Measurements from ENCODE around the gene RBP3.

The RBP3 gene

GRCh38 chr10:47336387-47337134, 11.6 kb upstream of the RBP3 start:
- DNase-seq (ENCODE audit: low spot score) = no peak

GRCh38 chr10:47337310-47337709, 10.9 kb upstream of the RBP3 start:
- no peak for DNase-seq (ENCODE audit: low spot score)

DNA sequence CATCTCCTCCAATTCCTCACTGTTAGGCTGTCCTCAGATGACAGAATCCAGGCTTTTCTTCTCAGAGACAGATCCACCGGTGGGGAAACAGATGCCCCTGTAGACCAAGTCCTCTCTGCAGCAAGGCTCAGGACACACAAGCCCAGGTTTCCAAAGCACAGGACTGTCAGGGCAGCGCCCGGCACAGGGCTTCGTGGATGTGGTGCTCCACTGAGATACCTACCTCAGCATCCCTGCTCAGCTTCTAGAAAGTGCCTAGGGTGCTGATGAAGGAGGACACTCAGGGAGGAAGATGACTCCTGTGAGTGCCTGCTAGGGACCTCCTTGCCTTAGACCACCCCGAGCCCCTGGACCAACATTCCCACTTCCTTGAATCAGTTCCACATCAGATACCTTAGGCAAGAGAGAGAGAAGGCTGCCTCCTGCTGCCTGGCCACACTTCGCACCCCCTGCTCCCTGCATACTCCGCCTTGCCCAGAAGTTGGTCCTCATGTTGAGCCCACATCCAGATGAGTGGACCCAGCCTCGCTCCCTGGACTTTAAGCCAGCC, 8.9 kb upstream of the RBP3 start:
- DNase-seq (ENCODE audit: low spot score) = no peak

GRCh38 chr10:47339759-47340607, 8.2 kb upstream of the RBP3 start:
- no peak for DNase-seq (ENCODE audit: low spot score)

DNA sequence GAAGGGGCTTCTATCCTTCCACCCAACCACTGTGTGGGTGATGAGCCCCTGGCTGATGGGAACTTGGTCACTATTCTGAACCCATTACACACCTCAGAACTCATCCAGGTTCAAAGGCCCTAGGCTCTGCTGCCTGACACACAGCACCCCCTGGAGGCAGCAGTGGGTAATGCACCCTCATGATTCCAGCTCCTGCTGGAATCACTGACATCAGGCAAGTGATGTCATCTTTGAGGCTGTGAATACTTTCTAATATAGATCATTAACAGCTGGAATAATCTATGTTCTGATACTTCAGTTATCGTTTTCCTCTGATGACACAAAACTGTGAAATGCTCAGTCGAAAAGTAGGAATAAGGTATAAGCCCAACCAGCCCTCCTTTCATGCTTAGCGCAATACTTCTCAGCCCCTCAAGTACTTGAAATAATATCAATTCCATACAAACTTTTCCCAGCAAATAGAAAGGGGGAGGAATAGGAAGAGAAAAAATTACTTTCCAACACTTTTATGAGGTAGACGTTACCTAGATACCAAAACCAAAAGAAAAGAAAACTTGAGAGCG, 7.5 kb upstream of the RBP3 start:
- peak; percentile 73 for DNase-seq (ENCODE audit: low spot score)

GRCh38 chr10:47344996-47345870, 2.9 kb upstream of the RBP3 start:
- no peak for DNase-seq (ENCODE audit: low spot score)

GRCh38 chr10:47346581-47347302, 1.4 kb upstream of the RBP3 start:
- DNase-seq (ENCODE audit: low spot score) = no peak

DNA sequence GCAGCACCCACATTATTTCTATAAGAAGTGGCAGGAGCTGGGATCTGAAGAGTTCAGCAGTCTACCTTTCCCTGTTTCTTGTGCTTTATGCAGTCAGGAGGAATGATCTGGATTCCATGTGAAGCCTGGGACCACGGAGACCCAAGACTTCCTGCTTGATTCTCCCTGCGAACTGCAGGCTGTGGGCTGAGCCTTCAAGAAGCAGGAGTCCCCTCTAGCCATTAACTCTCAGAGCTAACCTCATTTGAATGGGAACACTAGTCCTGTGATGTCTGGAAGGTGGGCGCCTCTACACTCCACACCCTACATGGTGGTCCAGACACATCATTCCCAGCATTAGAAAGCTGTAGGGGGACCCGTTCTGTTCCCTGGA, 874 bp upstream of the RBP3 start:
- DNase-seq (ENCODE audit: low spot score) = no peak

- no peak for DNase-seq (ENCODE audit: low spot score)
Measured at GRCh38 chr10:47348661-47349470, 703 bp downstream of the RBP3 start.

DNA sequence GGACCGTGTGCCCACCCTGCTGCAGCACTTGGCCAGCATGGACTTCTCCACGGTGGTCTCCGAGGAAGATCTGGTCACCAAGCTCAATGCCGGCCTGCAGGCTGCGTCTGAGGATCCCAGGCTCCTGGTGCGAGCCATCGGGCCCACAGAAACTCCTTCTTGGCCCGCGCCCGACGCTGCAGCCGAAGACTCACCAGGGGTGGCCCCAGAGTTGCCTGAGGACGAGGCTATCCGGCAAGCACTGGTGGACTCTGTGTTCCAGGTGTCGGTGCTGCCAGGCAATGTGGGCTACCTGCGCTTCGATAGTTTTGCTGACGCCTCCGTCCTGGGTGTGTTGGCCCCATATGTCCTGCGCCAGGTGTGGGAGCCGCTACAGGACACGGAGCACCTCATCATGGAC, 1.4 kb downstream of the RBP3 start:
- DNase-seq (ENCODE audit: low spot score) = no peak

DNA sequence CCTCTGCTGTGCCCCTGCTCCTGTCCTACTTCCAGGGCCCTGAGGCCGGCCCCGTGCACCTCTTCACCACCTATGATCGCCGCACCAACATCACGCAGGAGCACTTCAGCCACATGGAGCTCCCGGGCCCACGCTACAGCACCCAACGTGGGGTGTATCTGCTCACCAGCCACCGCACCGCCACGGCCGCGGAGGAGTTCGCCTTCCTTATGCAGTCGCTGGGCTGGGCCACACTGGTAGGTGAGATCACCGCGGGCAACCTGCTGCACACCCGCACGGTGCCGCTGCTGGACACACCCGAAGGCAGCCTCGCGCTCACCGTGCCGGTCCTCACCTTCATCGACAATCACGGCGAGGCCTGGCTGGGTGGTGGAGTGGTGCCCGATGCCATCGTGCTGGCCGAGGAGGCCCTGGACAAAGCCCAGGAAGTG, 1.8 kb downstream of the RBP3 start:
- DNase-seq (ENCODE audit: low spot score) = no peak

- DNase-seq (ENCODE audit: low spot score) = no peak
Measured at GRCh38 chr10:47350671-47351640, 2.8 kb downstream of the RBP3 start.

GRCh38 chr10:47351899-47352815, 4.0 kb downstream of the RBP3 start:
- DNase-seq (ENCODE audit: low spot score) = no peak

DNA sequence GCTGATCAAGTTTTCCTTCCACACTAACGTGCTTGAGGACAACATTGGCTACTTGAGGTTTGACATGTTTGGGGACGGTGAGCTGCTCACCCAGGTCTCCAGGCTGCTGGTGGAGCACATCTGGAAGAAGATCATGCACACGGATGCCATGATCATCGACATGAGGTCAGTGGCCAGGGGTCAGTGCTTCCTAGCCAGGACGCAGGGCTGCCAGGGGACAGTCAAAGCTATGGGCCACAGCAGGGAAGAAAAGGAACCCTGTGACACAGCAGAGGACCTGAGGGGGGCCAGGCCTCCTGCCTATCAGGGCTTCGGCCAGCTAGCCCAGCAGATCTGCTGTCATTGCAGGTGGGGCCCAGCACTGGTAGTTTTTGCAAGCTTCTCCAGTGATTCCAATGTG, 5.2 kb downstream of the RBP3 start:
- no peak for DNase-seq (ENCODE audit: low spot score)

- DNase-seq (ENCODE audit: low spot score) = peak; percentile 36
Measured at GRCh38 chr10:47354165-47354564, 6.0 kb downstream of the RBP3 start.

GRCh38 chr10:47354900-47355299, 6.7 kb downstream of the RBP3 start:
- no peak for DNase-seq (ENCODE audit: low spot score)

GRCh38 chr10:47356708-47357107, 8.5 kb downstream of the RBP3 start:
- DNase-seq (ENCODE audit: low spot score) = no peak

DNA sequence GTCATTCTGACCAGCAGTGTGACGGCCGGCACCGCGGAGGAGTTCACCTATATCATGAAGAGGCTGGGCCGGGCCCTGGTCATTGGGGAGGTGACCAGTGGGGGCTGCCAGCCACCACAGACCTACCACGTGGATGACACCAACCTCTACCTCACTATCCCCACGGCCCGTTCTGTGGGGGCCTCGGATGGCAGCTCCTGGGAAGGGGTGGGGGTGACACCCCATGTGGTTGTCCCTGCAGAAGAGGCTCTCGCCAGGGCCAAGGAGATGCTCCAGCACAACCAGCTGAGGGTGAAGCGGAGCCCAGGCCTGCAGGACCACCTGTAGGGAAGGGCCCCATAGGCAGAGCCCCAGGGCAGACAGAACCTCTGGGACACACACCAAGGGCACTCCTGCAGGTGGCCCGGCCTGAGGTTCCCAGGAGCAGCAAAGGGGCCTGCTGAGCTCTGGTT, 9.0 kb downstream of the RBP3 start:
- DNase-seq (ENCODE audit: low spot score) = no peak

All from HuH-7.5 (cell line).